Activated naive CD4-positive, alpha-beta T cell treated with Interleukin-2 at 50 U/mL for 16 hours (primary cell): ENCODE results near the gene ARGLU1.

ENCODE experiments used
- DNase-seq: peaks from one replicate; pipeline ENCODE4 v3.0.0-alpha.2; 2020

ARGLU1 gene

DNA sequence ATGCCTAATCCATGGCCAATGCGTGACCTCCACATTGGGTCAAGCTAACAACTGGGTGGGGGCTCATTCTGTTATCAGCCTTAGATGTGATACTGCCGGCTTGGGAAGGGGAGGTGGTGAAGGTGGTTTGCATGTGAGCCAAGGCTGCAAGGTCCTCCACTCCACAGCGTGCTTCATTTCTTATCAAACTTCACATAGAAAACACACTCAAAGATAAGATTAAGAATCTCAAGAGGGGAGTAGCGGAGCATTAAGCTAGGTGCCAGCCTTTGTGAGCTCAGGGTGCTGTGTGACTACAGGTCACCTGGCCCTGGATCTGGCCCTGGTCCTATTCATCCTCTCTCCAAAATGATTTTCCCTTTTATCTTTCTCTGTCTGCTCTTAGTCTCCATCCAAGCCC, 13.3 kb upstream of the ARGLU1 start:
- DNase-seq, result no peak

DNA sequence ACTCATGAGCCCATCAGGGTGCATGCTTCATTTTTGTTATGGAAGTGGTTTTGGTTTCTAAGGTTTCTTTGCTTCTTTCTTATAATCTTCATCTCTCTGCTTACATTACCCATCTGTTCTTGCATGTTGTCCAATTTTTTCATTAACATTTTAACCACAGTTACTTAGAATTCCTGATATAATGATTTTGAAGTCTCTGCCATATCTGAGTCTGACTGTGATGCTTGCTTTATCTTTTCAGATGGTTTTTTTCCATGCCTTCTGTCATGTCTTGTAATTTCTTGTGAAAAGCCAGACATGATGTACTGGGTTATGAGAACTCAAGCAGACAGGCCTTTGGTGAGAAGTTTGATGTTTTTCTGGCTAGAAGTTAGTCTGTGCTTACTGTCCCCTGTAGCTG, 8.0 kb upstream of the ARGLU1 start:
- no peak for DNase-seq

DNA sequence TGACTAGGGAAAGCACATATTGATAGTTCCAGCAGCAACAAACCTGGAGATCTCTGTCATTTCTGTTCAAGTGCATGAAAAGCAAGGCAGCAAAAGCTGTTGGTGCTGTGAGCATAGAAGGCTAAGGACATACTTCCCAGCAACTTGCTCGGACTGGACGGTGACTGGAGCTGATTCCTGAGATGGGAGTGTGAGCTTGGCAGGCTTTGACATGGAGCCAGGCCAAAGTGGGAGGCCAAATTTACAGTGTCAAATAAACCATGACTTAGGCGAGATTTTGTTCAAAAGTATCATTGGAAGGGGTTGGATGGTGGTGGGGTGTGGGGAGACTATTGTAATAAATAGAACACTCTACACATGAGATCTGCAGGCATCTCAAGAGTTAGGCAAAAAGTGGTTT, 5.9 kb upstream of the ARGLU1 start:
- no peak for DNase-seq

DNA sequence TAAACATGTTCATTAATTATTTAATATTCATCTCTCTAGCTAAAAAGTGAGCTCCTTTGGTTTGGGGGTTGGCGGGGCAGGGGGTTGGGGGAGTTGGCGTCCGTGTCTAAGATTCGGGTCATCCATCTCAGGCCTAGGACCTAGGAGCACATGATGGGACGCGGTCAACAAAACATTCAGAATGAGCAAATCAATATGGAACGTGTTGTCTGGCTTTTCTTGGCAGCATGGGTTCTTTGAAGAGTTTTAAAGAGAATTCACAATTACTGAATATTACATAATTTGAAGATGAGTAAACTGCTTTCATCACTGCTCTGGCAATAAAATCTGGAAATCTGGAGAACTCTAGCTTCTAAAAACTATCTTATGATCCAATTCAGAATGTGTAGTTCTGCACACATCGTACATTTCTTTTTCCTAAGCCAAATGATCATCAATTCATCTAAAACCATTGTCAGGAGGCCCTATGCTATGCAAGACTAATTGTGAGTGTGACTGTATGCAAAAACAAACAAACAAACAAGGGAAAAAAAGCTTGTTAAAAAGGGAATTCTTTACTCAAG, 5.4 kb upstream of the ARGLU1 start:
- no peak for DNase-seq

DNA sequence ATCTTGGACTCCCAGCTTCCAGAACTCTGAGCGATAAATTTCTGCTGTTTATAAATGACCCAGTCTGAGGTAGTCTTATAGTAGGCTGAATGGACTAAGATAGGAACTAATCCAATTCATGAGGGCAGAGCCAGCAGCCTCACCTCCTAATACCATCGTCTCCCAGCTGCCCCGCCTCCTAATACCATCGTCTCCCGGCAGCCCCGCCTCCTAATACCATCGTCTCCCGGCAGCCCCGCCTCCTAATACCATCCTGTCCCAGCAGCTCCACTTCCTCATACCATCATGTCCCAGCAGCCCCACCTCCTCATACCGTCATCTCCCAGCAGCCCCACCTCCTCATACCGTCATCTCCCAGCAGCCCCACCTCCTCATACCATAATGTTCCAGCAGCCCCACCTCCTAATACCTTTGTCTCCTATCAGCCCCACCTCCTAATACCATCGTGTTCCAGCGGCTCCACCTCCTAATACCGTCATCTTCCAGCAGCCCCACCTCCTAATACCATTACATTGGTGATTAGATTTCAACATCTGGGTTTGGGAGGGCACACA, 2.4 kb upstream of the ARGLU1 start:
- DNase-seq, result peak; percentile 69

DNA sequence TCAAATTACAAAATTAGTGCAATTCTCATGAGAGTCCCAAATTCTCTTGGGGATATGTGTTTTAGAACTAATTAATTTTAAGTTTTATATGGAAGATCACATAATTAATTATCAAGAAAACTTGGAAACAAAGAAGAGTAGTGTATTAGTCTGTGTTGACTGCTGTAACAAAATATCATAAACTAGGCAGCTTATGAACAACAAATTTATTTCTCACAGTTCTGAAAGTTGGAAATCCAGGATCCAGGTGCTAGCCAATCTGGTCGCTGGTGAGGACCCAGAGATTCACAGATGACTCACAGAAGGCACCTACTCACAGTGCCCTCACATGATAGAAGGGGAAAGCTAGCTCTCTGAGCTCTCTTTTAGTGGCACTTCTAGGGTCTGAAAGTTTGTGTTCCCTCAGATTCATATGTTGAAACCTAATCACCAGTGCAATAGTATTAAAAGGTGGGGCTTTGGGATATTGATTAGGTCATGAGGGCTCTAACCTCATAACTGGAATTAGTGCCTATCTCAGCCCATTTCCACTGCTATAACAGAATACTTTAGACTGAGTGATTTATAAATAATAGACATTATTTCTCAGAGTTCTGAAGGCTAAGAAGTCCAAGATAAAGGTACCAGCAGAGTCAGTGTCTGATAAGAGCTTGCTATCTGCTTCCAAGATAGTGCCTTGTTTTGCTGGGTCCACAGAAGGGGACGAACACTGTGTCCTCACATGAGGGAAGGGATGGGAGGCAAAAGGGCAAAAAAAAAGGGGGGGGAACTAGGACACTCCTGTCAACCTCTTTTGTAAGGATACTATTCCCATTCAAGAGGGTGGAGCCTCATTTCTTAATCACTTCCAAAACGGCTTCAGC, 1.5 kb upstream of the ARGLU1 start:
- no peak for DNase-seq

DNA sequence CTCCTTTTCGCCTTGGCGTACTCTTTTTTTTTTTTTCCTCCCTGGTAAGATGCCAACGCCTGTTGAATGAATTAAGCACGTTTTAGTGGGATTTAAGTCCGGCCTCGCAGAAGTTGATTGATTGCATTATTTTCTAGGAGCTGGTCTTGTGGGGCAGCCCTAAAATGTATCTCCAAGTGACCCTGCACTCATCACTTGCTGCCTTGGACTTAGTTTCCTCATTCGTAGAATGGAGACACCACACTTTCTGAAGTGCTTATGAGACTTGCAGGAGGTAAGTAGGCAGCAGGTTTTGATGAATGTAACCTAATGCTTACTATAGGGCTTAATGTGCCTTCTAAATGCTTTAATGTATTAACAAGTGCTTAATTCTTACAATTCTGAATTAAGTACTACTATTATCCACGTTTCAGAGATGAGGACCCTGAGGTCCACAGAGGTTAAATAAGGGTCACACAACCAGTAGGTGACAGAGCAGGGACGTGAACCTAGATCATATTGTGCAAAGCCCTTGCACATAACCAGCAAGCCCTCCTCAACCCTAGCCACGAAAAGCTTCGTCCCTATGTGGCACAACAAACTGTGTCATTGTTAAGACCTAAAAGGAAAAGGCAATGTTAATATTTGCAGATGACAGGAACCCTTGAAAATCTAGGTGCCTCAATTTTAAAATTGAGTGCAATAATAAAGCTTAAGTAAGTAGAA, 514 bp upstream of the ARGLU1 start:
- no peak for DNase-seq

DNA sequence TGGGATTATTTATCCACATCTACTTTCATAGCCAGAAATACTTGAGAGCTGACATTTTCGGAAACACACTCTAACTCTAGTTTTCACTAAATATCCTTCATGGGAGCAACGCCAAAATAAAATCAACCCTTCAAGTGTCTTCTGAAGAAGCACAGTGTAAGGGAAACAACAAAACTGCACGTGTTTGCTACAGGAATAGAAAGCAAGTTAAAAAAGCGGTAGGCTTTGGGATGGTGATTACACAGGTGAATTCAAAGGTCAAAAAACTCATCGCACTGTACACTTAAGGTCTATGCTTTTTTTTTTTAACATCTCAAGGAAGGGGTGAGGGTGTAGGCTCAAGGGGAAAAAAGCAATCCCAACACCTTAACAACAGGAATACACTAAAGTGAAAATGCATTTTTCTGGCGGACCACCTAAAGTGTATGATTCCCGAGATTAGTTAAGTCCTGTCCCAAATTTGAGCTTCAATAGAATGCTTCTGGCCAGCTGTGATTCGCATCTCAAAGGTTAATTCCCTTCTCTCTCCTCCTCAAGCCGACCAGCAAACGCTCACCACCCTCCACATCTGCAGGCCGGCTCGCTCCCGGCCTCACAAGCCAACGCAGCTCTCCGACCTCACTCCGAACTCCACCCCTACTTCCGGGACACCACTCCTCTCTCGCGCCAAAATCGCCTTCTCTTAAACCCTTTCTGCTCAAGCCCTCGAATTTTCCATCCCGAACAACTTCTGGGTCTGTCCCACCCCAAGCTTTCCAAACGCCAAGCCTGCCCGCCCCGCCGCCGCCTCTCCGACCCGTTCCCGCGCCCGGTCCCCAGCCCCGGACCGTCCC, 1.1 kb downstream of the ARGLU1 start:
- DNase-seq, result peak; percentile 42

DNA sequence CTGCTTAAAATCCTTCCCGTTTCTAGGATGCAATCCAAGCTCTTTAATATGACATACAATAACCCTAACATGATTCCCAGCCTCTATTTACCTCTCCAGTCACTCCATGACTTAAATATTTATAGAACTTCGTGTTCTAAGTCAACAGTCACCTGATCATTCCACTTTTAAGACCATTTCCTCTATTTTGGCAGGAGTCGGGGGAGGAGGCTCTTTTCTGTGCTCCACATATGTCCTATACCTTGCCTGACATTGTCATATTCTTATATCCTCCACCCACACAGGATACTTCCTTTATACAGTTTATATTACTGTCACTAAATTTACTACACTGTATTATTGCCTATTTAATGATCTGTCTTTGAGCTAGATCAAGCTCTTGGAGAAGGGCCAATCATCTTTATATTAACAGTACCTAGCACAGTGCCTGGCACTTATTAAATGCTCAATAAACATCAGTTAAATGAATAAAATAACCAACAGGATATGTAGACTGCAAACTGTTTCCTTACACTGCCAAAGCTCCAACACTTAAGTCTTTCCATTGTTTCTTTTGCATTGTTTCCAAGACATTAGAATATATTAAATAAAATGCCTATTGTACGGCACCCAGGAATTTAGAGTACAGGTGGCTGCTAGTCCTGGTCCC, 2.7 kb downstream of the ARGLU1 start:
- no peak for DNase-seq

DNA sequence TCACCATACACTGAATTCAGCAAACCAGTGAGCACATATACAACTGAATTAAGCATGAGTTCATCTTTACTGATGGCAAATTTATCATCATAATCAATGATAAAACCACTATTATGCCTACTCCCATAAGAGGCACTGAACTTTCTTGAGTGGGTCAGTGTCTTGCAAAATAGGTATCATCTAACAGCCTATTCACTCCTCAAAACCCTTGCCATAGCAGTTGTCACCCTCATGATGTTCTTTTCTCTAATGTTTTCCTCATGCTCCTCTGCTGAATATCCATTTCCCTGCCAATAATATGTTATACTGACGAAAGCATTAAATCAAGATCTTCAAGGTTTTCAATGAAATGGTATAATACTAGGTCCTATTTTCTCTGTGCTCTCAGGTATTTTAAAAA, 5.6 kb downstream of the ARGLU1 start:
- DNase-seq, result no peak

DNA sequence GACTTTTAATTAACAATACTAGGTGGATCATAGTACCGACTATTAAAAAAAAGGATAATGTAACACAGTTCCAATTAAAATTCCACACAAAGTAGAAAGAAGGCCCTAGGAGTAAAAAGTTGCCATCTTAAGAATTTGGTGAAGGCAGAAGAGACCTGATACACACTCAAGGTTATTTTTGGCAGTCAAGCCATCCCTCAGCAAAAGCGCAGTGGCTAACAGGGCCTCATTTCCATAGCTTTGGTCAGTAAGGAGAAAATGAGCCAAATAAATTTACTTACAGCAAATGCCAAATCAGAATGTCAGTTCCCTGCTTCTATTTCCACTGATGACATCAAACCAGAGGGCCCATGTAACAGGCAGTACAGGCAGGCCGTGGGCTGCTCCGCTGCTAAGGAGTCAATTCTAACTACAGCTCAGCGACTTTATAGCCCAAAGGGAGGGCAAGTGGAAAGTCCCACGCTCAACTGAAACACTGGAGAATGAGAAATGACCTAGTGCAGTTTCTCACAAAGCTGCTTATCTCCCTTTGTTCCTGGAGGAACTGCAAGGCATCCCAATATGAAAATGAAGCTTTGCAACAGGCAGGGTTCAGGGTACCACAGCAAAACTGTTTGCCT, 6.3 kb downstream of the ARGLU1 start:
- peak; percentile 57 for DNase-seq

DNA sequence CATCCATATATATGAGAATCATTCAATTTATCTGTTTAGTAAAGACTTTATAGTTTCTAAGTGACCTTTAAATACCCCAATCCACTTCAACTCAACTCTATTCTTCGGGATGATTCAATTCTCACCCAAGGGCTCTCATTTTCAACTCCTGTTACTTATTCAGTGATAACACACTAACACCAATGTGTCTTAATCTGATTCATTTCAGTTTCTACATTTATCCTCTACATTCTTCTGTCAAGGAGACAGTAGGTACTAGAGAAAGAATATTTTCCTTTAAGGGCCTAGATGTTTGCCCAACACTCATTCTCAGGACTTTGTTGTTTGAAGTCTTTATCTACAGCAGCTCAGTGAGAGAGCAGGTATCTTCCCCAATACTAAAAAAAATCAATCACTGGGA, 7.1 kb downstream of the ARGLU1 start:
- no peak for DNase-seq

DNA sequence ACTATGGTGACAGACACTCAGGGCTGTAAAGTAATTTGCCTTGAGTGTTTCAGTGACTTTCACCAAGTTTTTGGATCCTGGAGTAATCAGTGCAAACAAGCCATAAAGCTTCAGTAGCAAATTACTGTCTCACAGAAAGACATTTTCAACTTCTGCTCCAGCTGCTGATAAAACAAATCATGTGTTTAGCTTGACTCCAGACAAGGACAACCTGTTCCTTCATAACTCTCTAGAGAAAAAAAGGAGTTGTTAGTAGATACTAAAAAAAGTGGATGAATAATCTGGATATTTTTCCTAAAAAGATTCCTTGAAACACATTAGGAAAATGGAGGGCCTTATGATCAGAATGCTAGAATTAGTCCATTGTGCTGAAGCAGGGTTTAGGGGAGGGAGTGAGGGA, 9.4 kb downstream of the ARGLU1 start:
- no peak for DNase-seq

DNA sequence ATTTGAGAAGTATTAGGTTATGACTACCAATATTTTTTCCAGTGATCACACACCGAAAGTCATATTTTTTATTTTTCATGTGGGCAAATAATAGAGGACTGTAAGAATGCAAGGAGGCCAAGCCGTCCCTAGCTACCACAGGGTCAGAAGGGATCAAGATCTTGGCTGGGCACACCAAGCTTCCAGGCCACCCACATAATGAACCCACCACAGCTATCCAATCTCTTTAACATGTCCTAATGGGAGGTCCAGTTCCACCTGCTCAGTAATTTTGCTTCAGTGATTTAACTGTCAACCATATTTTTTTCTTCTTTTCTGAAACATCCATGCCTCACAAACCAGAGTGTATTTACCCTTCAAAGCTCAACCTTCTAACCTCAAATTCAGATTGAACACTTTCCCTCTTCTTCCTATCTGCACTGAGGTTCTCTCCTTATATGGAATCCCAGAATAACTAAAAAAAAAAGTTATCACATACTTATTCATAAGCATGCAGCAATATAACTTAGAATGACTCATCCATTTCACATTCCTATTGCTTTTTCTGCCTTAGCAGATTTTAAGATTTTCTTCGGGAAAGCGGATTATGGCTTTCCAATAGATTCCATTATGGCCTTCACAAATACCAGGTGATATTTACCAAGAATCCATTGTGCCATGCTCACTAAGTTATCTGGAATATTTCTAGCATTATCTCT, 12.2 kb downstream of the ARGLU1 start:
- DNase-seq, result no peak

DNA sequence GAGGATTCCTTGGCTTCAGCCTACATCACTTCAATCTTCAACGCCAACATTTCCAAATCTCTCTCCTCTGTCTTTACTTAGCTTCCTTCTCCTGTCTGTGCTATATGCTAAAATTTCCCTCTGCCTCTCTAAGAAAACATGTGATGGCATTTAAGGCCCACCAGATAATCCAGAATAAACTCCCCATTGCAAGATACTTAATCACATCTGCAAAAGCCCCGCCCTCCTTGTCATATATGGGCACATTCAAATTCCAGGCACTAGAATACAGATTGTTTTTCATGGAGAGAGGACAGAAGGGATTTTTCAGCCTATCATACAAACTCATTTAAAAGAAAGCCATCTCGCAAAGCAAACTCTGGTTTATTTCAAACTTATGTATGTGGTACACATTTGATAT, 16.2 kb downstream of the ARGLU1 start:
- no peak for DNase-seq

DNA sequence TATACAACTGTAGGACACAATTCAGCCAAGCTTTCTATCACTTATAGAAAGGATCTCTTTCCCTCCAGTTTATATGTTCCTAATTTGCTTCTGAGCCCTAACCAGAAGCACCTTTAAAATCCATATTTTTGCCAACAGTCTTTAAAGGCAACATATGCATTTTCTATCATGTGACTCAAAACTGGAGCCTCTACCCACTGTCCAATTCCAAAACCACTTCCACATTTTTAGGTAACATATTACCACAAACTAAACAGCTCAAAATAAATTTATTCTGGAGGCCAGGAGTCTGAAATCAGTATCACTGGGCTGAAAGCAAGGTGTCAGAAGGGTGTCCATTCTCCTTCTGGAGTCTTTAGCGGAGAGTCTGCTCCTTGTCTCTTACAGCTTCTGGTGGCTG, 16.6 kb downstream of the ARGLU1 start:
- DNase-seq, result no peak

DNA sequence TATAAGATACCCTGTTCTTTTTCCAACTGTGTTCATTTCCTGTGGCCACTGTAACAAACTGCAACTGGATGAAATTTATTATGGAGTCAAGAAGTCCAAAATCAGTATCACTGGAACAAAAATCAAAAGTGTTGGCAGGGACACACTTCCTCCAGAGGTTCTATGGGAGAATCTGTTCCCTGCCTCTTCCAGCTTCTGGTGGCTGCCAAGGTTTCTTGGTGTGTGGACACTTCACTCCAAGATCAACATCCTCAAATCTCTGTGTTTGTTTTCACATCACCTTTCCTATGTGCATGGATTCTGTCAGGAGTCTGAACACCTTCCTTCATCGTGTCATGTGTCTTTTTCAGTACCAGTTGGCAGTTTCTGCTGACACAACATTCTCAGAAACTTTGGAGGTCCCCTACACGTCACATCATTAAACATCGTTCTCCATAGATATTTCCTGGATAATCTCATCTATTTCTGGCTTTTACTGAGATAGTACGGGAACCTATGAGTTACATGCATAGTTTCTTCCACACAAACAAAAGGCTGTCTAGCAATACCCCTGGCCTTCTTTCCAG, 17.3 kb downstream of the ARGLU1 start:
- no peak for DNase-seq

DNA sequence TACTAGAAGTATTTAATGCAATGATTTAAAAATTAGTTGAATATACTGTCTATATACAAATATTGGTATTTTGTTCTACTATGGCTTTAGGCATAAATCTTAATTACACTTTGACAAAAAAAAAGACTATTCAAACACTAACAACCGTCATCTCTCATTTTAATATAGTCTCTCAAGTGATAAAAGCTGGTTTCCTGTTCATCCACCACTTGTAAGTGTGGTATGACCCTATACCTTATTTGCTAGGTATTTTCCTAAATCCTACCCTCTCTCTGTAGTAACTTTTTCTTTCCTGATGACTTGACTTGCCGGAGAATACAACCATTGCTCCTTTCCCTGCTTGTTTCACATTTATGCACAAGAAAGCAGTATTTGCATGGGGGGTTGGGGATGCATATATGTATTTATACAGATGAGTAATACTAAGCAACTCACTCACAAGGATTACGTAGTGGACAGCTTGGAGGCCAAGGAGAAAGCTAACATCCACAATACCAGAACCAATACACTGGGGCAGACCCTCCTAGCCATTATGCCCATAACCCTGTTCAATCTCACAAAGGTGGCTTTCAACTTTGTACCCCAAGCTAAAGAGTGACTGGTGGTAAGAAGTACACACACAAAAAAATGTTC, 19.8 kb downstream of the ARGLU1 start:
- no peak for DNase-seq

DNA sequence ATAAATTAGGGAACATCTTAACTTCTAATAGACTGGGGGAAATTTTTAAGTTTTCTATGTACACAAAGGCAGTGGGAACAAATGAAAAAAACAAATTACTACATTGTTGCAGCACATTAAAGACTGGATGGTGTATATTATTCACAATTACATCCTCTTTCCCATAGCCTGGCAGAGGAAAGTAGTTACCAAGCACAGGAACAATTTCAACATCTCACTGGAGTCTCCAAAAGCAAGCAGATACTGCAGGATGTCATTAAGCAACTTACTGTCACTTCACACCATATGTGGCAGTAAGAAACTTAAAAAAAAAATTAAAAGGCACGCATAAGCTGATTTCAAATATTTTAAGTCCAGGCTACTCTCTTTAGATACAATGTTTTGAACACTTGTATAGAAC, 26.1 kb downstream of the ARGLU1 start:
- DNase-seq, result no peak

DNA sequence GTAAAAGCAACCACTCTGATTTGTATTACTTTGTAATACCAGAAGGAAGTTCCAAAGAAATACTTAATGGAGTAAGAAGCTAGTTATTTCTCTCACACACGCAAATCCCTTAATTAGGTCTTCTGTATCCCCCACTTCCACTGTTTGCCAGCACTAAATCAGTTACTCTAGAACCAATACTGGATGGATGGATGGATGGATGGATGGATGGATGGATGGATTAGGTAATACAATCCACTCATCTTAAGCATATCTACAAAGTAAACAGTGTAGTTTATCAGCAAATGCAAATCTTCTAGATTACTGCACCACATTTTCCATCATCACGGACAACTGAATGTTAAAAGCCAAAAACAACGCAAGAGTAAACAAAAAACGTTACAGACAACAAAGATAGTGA, 27.3 kb downstream of the ARGLU1 start:
- no peak for DNase-seq
